Caco-2 (cell line): ENCODE measurements around the gene MPPED2. TPM values are rescaled to one million over a fixed set of nuclear protein-coding genes. Genes with fewer than 3 reads are reported as not detected.

ENCODE experiments used
- Bru-seq: library from RNA; stranded (reverse); fragments of 400-500 nt; gene quantifications from one replicate; lab custom pipeline; 2021; lab: Mats Ljungman, UMichigan
- BruChase-seq, 2 experiments: library from RNA; stranded (reverse); fragments of 400-500 nt; gene quantifications; one replicate each; lab custom pipeline; 2021; lab: Mats Ljungman, UMichigan
- BruUV-seq: library from RNA; stranded (reverse); fragments of 400-500 nt; replicated peaks from 2 replicates; lab custom pipeline; 2021; lab: Mats Ljungman, UMichigan
- CTCF ChIA-PET: fragments of 300-600 bp; sonication (Branson Sonifier 250); formaldehyde crosslinking; loops from one replicate; lab custom pipeline; 2022; ENCODE audit warnings: antibody characterized with exemption; lab: Charles Lee
- POLR2A ChIA-PET: fragments of 300-600 bp; sonication (Branson Sonifier 250); formaldehyde crosslinking; loops from one replicate; lab custom pipeline; 2022; ENCODE audit warnings: antibody characterized with exemption; lab: Charles Lee
- DNase-seq, 2 experiments: peaks; one replicate each; pipeline versions ENCODE4 v3.0.0 to v3.0.0-alpha.2; 2020 to 2022
- H3K27me3 ChIP-seq: replicated peaks from 2 replicates; pipeline ENCODE4 v1.6.0; 2011; ENCODE audit warnings: low read length; ENCODE audit not compliant: control insufficient read depth, insufficient read depth
- H3K36me3 ChIP-seq: 2 replicates; pipeline ENCODE4 v1.5.1; 2011; ENCODE audit warnings: low read length; ENCODE audit not compliant: control insufficient read depth, insufficient read depth
- H3K4me1 ChIP-seq: fragments of 250-450 bp; sonication (Bioruptor Pico); 2 replicates; pipeline ENCODE4 v1.5.1; 2020; ENCODE audit warnings: mild to moderate bottlenecking
- H3K4me3 ChIP-seq: 2 replicates; pipeline ENCODE4 v1.5.1; 2011; ENCODE audit warnings: low read depth, mild to moderate bottlenecking, control low read depth, low read length
- H3K9me3 ChIP-seq: fragments of 250-450 bp; sonication (Bioruptor Pico); 2 replicates; pipeline ENCODE4 v1.5.1; 2020; ENCODE audit warnings: mild to moderate bottlenecking, moderate library complexity
- H3K27ac Mint-ChIP-seq: one replicate; pipeline ENCODE4 v1.8.0; 2022; ENCODE audit warnings: mixed read lengths; ENCODE audit not compliant: unreplicated experiment
- H3K27me3 Mint-ChIP-seq: one replicate; pipeline ENCODE4 v1.8.0; 2022; ENCODE audit warnings: mixed read lengths; ENCODE audit not compliant: insufficient read depth, unreplicated experiment
- H3K36me3 Mint-ChIP-seq: one replicate; pipeline ENCODE4 v1.8.0; 2022; ENCODE audit warnings: mild to moderate bottlenecking, mixed read lengths; ENCODE audit not compliant: insufficient read depth, unreplicated experiment
- H3K4me1 Mint-ChIP-seq: one replicate; pipeline ENCODE4 v1.8.0; 2022; ENCODE audit warnings: low read depth, mixed read lengths; ENCODE audit not compliant: unreplicated experiment
- H3K4me3 Mint-ChIP-seq: one replicate; pipeline ENCODE4 v1.8.0; 2022; ENCODE audit warnings: mild to moderate bottlenecking, moderate library complexity, mixed read lengths; ENCODE audit not compliant: unreplicated experiment
- H3K9me3 Mint-ChIP-seq: one replicate; pipeline ENCODE4 v1.8.0; 2022; ENCODE audit warnings: mixed read lengths; ENCODE audit not compliant: unreplicated experiment
- intact Hi-C: fragments of 100-400 bp; cut with micrococcal nuclease; formaldehyde crosslinking; loops from one replicate; pipeline ENCODE4 v1.10.0; 2022; ENCODE audit not compliant: unreplicated experiment
- long read RNA-seq: library from polyadenylated mRNA; stranded (forward); transcript quantifications from one replicate; pipeline ENCODE4 v2.0.0, GENCODE V29; 2022
- total RNA-seq: library from RNA; stranded (reverse); gene quantifications from 2 replicates; pipeline ENCODE4 v1.2.3, GENCODE V29; 2022
- TF ChIP-seq, protein P1 (sequence below), 2 experiments: fragments of 200-600 bp in 1 of 2; IDR thresholded peaks; 1 replicate in 1 of 2; 2 replicates in 1 of 2; pipeline versions ENCODE4 v1.5.1 to v1.8.0; 2011 to 2022; ENCODE audit warnings: antibody characterized with exemption in 1 of 2, control low read depth in 1 of 2, inconsistent platforms in 1 of 2, low read depth in 1 of 2, low read length in 1 of 2, mild to moderate bottlenecking in 1 of 2, moderate library complexity in 1 of 2; ENCODE audit not compliant: insufficient read depth in 1 of 2, severe bottlenecking in 1 of 2, unreplicated experiment in 1 of 2

Gene MPPED2, protein sequence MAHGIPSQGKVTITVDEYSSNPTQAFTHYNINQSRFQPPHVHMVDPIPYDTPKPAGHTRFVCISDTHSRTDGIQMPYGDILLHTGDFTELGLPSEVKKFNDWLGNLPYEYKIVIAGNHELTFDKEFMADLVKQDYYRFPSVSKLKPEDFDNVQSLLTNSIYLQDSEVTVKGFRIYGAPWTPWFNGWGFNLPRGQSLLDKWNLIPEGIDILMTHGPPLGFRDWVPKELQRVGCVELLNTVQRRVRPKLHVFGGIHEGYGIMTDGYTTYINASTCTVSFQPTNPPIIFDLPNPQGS
- total RNA-seq (not detected in 2 replicates), Bru-seq, nascent RNA (percentile 3 among the genes with signal in this experiment), BruChase-seq, experiment 1, labeled RNA remaining after a 2-hour chase (percentile 3 among the genes with signal in this experiment), BruChase-seq, experiment 2, labeled RNA remaining after a 6-hour chase (percentile 1 among the genes with signal in this experiment)
- long read RNA-seq = 0 reads

DNA sequence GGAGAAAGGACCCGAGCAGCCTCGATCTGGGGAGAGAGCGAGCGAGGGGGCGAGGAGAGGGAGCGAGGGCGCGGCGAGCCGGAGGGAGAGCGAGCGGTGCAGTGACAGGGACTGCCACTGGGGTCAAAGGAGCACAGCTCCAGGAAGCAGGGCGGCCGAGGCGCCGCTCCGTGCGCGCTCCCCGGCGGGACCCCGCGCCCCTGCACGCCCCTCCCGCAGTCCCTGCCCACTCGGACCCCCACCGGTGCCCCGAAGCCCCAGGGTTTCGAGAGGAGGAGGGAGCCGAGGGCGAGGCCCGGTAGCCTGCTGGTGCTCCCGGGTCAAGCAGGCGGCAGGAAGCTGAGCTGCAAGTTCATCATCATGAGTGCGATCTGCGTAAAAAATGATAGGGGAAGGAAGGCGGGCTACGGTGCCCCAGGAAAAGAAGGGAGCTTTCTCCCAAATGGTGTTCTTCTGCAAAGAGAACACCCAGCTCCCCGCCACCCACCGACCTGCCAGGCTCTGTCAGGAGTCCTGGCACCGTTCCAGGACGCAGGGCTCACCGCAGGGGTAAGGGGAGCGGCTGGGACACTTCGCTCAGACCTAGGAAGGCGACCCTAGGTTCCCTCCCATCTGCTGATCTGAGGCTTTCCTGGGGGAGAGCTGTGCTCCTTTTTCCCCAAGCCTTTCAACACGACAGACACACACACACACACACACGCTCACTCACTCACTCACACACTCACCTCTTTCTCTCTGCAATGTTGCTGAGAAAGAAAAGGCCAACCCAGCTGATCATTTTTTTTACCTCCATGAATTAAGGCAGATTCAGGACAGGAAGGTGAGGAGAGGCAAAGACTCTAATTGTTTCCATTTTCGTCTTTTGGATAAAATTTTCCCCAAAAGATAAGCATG lies at the start of gene MPPED2:
MPPED2 (minus strand) TSS at position 103 of the 894 bp plus-strand sequence. CDS start 5,980 bp downstream, outside the sequence.
- Histone ChIP-seq H3K9me3 (no peaks in the 10 kb centered on the region), H3K4me3 (peak within 1 kb of the TSS; percentile 35), H3K36me3 (no peaks in the 10 kb centered on the region), H3K4me1 (peaks cover 4% of the 10 kb centered on the region; the same call in 1 of the 2 replicates), H3K27me3 (peaks cover 1% of the 10 kb centered on the region)
- H3K4me1 Mint-ChIP-seq = no peaks in the 10 kb centered on the region
- H3K27ac Mint-ChIP-seq = no peak within 1 kb of the TSS
- H3K27me3 Mint-ChIP-seq = peaks cover 33% of the 10 kb centered on the region
- peak within 1 kb of the TSS; percentile 63 for H3K4me3 Mint-ChIP-seq
- BruUV-seq = no TSS peak
- CTCF ChIA-PET = interaction anchor here (0.7 kb wide), 1 partner anchor 10 kb away, joined by 3 read pairs; no protein-coding TSS in a partner anchor
- intact Hi-C loops = loop anchor here (10.0 kb wide), 1 partner anchor 242 kb away; no protein-coding TSS in a partner anchor
- peak; percentile 40 to 51 for DNase-seq
- no peaks in the 10 kb centered on the region for H3K9me3 Mint-ChIP-seq
- TF ChIP-seq, protein P1, sequence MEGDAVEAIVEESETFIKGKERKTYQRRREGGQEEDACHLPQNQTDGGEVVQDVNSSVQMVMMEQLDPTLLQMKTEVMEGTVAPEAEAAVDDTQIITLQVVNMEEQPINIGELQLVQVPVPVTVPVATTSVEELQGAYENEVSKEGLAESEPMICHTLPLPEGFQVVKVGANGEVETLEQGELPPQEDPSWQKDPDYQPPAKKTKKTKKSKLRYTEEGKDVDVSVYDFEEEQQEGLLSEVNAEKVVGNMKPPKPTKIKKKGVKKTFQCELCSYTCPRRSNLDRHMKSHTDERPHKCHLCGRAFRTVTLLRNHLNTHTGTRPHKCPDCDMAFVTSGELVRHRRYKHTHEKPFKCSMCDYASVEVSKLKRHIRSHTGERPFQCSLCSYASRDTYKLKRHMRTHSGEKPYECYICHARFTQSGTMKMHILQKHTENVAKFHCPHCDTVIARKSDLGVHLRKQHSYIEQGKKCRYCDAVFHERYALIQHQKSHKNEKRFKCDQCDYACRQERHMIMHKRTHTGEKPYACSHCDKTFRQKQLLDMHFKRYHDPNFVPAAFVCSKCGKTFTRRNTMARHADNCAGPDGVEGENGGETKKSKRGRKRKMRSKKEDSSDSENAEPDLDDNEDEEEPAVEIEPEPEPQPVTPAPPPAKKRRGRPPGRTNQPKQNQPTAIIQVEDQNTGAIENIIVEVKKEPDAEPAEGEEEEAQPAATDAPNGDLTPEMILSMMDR (IDR thresholded peaks at IDR 0.05; ENCODE audit: insufficient read depth in 1 of 2, low read depth in 1 of 2, low read length in 1 of 2, severe bottlenecking in 1 of 2, unreplicated experiment in 1 of 2) = peak; percentile 45 to 50
- POLR2A ChIA-PET = no interaction called here
- no peaks in the 10 kb centered on the region for H3K36me3 Mint-ChIP-seq

DNA sequence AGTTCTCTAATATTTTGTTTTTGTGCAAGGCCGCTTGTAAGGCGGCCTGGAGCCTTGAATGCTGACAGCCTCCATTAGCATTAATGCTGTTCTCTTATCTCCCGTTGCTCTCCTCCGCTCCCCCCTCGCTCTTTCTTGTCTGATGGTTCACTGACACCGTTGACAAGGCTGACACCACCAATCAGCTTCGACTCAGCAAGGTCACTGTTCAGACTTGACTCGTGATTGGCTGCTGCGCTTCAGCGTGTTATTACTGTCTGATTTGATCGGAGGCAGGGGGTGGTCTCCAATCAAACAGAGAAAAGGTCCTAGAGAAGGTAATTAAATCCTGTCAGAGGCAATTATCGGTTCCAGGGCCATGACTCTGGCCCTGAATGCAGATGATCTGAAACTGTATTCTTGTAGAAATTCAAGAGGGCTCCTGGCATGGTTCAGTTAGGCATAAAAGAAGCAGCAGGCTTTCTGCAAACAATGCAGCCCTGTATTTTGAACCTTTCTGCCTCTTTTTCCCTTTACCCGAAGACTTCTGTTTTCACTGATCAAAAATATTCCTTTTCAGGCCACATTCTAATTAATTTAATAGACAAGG lies 49.3 kb upstream of the MPPED2 start:
- ChIA-PET POLR2A (no interaction called here), CTCF (no interaction called here)
- Histone ChIP-seq H3K9me3 (no peaks in the 10 kb centered on the region), H3K4me3 (no peak overlapping the region), H3K36me3 (no peaks in the 10 kb centered on the region), H3K4me1 (no peaks in the 10 kb centered on the region), H3K27me3 (no peaks in the 10 kb centered on the region)
- Mint-ChIP-seq H3K36me3 (no peaks in the 10 kb centered on the region), H3K27me3 (peaks cover 8% of the 10 kb centered on the region), H3K4me3 (peak overlapping the region; percentile 3), H3K27ac (no peak overlapping the region), H3K4me1 (no peaks in the 10 kb centered on the region), H3K9me3 (no peaks in the 10 kb centered on the region)
- peak in 1 of 2 experiments; percentile 43 for DNase-seq
- intact Hi-C loops = no loop called here
- TF ChIP-seq, protein P1 (IDR thresholded peaks at IDR 0.05; ENCODE audit: insufficient read depth in 1 of 2, low read depth in 1 of 2, low read length in 1 of 2, severe bottlenecking in 1 of 2, unreplicated experiment in 1 of 2) = no peak
- BruUV-seq = no TSS peak
